Measurements from ENCODE around the gene RCN1. TPM values are rescaled to one million over a fixed set of nuclear protein-coding genes. Genes with fewer than 3 reads are reported as not detected.

RCN1 gene
- total RNA-seq, 1 experiment from 2014 or later: 412 TPM

DNA sequence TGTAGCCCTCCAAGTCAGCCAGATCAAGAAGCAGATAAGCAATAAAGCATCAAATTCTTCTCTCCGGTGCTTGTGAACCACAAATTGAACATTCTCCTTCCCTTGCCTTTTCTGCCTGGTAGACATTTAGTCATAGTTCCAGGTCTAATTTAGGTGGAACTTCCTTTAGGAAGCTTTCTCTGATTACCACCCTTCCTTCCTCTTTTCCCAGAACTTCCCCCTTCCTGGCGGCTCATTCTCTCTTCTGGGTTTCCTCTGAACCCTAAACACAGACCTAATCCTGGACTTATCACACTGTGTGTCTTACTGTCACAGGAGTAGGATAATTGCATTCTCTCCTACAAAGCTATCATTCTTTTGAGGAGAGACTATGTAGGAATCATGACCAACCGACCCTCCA, 61.9 kb downstream of the RCN1 start:
- intact Hi-C loops (cut with micrococcal nuclease; ENCODE audit: unreplicated experiment): no loop called here
- no peaks in the 10 kb centered on the region for H3K4me1 ChIP-seq (ENCODE audit: insufficient read depth, low read length, poor library complexity, severe bottlenecking)
- ChIA-PET POLR2A (ENCODE audit: low non-redundant PET) (interaction anchor here (0.6 kb wide), 1 partner anchor 32 kb away, joined by 5 read pairs; no protein-coding TSS in a partner anchor), CTCF (no interaction called here)
- TF ChIP-seq, protein P1, sequence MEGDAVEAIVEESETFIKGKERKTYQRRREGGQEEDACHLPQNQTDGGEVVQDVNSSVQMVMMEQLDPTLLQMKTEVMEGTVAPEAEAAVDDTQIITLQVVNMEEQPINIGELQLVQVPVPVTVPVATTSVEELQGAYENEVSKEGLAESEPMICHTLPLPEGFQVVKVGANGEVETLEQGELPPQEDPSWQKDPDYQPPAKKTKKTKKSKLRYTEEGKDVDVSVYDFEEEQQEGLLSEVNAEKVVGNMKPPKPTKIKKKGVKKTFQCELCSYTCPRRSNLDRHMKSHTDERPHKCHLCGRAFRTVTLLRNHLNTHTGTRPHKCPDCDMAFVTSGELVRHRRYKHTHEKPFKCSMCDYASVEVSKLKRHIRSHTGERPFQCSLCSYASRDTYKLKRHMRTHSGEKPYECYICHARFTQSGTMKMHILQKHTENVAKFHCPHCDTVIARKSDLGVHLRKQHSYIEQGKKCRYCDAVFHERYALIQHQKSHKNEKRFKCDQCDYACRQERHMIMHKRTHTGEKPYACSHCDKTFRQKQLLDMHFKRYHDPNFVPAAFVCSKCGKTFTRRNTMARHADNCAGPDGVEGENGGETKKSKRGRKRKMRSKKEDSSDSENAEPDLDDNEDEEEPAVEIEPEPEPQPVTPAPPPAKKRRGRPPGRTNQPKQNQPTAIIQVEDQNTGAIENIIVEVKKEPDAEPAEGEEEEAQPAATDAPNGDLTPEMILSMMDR (conservative IDR thresholded peaks at IDR 0.05; ENCODE audit: low read depth, low read length): no peak
- peak; percentile 32 for TF ChIP-seq EZH2 (IDR thresholded peaks at IDR 0.05; ENCODE audit: borderline replicate concordance, low read depth, low read length, poor library complexity, severe bottlenecking)
- no peaks in the 10 kb centered on the region for H3K36me3 ChIP-seq (ENCODE audit: insufficient read depth, low read length, poor library complexity, severe bottlenecking)
- peaks cover 99% of the 10 kb centered on the region for H3K27me3 ChIP-seq (replicated peaks; ENCODE audit: insufficient read depth, low read depth, low read length, poor library complexity)
- H3K27ac ChIP-seq (ENCODE audit: low read depth, low read length, poor library complexity, severe bottlenecking): no peak overlapping the region
- H3K9me3 ChIP-seq (ENCODE audit: low read depth, low read length, poor library complexity, severe bottlenecking): no peaks in the 10 kb centered on the region
- BruUV-seq (replicated peaks): no TSS peak
- no peak overlapping the region for H3K4me3 ChIP-seq (ENCODE audit: low read depth, low read length, poor library complexity, severe bottlenecking)
- no peak for DNase-seq (ENCODE audit: low spot score)

DNA sequence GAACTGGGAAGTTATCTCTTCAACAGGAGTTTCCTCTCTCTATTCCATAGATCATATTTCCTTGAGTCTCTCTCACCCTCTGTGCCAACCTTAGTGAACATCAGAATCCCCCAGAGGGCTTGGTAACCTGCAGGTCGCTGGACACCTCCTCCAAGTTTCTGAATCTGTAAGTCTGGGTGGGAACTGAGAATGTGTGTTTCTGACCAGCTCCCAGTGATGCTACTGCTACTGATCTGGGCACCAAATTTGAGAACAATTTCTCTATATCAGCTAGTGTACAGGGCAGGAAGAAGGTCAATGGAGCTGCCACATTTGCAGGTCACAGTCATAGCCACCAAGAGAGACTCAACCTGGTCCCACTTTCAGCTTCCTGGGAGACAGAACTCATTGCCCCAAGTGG, 62.9 kb downstream of the RCN1 start:
- Histone ChIP-seq H3K4me3 (ENCODE audit: low read depth, low read length, poor library complexity, severe bottlenecking) (no peak overlapping the region), H3K27ac (ENCODE audit: low read depth, low read length, poor library complexity, severe bottlenecking) (no peak overlapping the region), H3K9me3 (ENCODE audit: low read depth, low read length, poor library complexity, severe bottlenecking) (no peaks in the 10 kb centered on the region), H3K36me3 (ENCODE audit: insufficient read depth, low read length, poor library complexity, severe bottlenecking) (no peaks in the 10 kb centered on the region), H3K27me3 (replicated peaks; ENCODE audit: insufficient read depth, low read depth, low read length, poor library complexity) (peaks cover 97% of the 10 kb centered on the region), H3K4me1 (ENCODE audit: insufficient read depth, low read length, poor library complexity, severe bottlenecking) (no peaks in the 10 kb centered on the region)
- no peak for DNase-seq (ENCODE audit: low spot score)
- no TSS peak for BruUV-seq (replicated peaks)
- intact Hi-C loops (cut with micrococcal nuclease; ENCODE audit: unreplicated experiment): no loop called here
- TF ChIP-seq EZH2 (IDR thresholded peaks at IDR 0.05; ENCODE audit: borderline replicate concordance, low read depth, low read length, poor library complexity, severe bottlenecking): no peak
- TF ChIP-seq, protein P1 (conservative IDR thresholded peaks at IDR 0.05; ENCODE audit: low read depth, low read length): no peak
- ChIA-PET CTCF (interaction anchor here (0.7 to 1.0 kb wide), 2 partner anchors 13 to 102 kb away, joined by 3 read pairs; no protein-coding TSS in a partner anchor), POLR2A (ENCODE audit: low non-redundant PET) (interaction anchor here (0.5 kb wide), 1 partner anchor 34 kb away, joined by 3 read pairs; no protein-coding TSS in a partner anchor)

- H3K27ac ChIP-seq (ENCODE audit: low read depth, low read length, poor library complexity, severe bottlenecking): no peak overlapping the region
- intact Hi-C loops (cut with micrococcal nuclease; ENCODE audit: unreplicated experiment): no loop called here
- DNase-seq (ENCODE audit: low spot score): no peak
- no peak for TF ChIP-seq EZH2 (IDR thresholded peaks at IDR 0.05; ENCODE audit: borderline replicate concordance, low read depth, low read length, poor library complexity, severe bottlenecking)
- TF ChIP-seq, protein P1 (conservative IDR thresholded peaks at IDR 0.05; ENCODE audit: low read depth, low read length): 0 out of 2 replicates have a peak, but pooled peaks have one; percentile 35
- no peak overlapping the region for H3K4me3 ChIP-seq (ENCODE audit: low read depth, low read length, poor library complexity, severe bottlenecking)
- CTCF ChIA-PET: interaction anchor here (0.7 to 1.0 kb wide), 2 partner anchors 13 to 102 kb away, joined by 3 read pairs; no protein-coding TSS in a partner anchor
- H3K9me3 ChIP-seq (ENCODE audit: low read depth, low read length, poor library complexity, severe bottlenecking): no peaks in the 10 kb centered on the region
- no peaks in the 10 kb centered on the region for H3K4me1 ChIP-seq (ENCODE audit: insufficient read depth, low read length, poor library complexity, severe bottlenecking)
- BruUV-seq (replicated peaks): no TSS peak
- POLR2A ChIA-PET (ENCODE audit: low non-redundant PET): interaction anchor here (0.5 kb wide), 1 partner anchor 35 kb away, joined by 3 read pairs; no protein-coding TSS in a partner anchor
- no peaks in the 10 kb centered on the region for H3K36me3 ChIP-seq (ENCODE audit: insufficient read depth, low read length, poor library complexity, severe bottlenecking)
- peaks cover 94% of the 10 kb centered on the region for H3K27me3 ChIP-seq (replicated peaks; ENCODE audit: insufficient read depth, low read depth, low read length, poor library complexity)
Measured at GRCh38 chr11:32154275-32154674, 63.4 kb downstream of the RCN1 start.
